Cardiac muscle cell (in vitro differentiated cells and primary cell): ENCODE measurements around the gene ASCC3. TPM values are rescaled to one million over a fixed set of nuclear protein-coding genes. Genes with fewer than 3 reads are reported as not detected.

Experiments
- DNase-seq, 2 donors: peaks; one replicate each; pipeline versions ENCODE4 v3.0.0 to v3.0.0-alpha.2; 2010 to 2017; ENCODE audit warnings: low read depth in 1 of 2, low spot score in 1 of 2
- H3K27ac ChIP-seq: fragments of 200-600 bp; sonication (generic); 2 replicates; pipeline ENCODE4 v1.5.1; 2016
- H3K27me3 ChIP-seq: fragments of 200-600 bp; sonication (generic); 2 replicates; pipeline ENCODE4 v1.6.0; 2016; ENCODE audit warnings: control low read depth
- H3K36me3 ChIP-seq: fragments of 200-600 bp; sonication (generic); 2 replicates; pipeline ENCODE4 v1.5.1; 2016; ENCODE audit warnings: control low read depth
- H3K4me1 ChIP-seq: fragments of 200-600 bp; sonication (generic); 2 replicates; pipeline ENCODE4 v1.8.1; 2017; ENCODE audit warnings: low read depth, mild to moderate bottlenecking, mixed run types
- H3K4me3 ChIP-seq: fragments of 200-600 bp; sonication (generic); 2 replicates; pipeline ENCODE4 v1.5.1; 2016; ENCODE audit warnings: mild to moderate bottlenecking
- H3K9me3 ChIP-seq: fragments of 200-600 bp; sonication (generic); 2 replicates; pipeline ENCODE4 v1.5.1; 2017; ENCODE audit warnings: low read depth, mild to moderate bottlenecking, control low read depth
- CTCF ChIP-seq: IDR thresholded peaks from 2 replicates; pipeline ENCODE4 v1.5.1; 2012; ENCODE audit warnings: low read depth, mild to moderate bottlenecking, low read length
- polyA plus RNA-seq: library from polyadenylated mRNA; unstranded; fragments of >200 nt; fragmentation: Nextera tagmentation; extraction: Ambion mirVana; gene quantifications from 2 replicates; pipeline ENCODE4 v1.2.1, GENCODE V29; 2016
- total RNA-seq: library from RNA; depleted of rRNA; stranded (reverse); fragments of >200 nt; gene quantifications from 2 replicates; pipeline ENCODE4 v1.2.3, GENCODE V29; 2016

The ASCC3 gene
- total and polyA plus RNA-seq, 2 experiments from 2014 or later = 29.3 to 33.7 TPM

GRCh38 chr6:100574836-100575235 lies 306.3 kb downstream of the ASCC3 start:
- Histone ChIP-seq H3K27me3 (no peaks in the 10 kb centered on the region), H3K27ac (no peak overlapping the region), H3K4me1 (no peaks in the 10 kb centered on the region), H3K9me3 (no peaks in the 10 kb centered on the region), H3K36me3 (no peaks in the 10 kb centered on the region), H3K4me3 (no peak overlapping the region)
- no peak for DNase-seq
- TF ChIP-seq CTCF = no peak

GRCh38 chr6:100573166-100573565 lies 308.0 kb downstream of the ASCC3 start:
- no peaks in the 10 kb centered on the region for H3K9me3 ChIP-seq
- H3K36me3 ChIP-seq = no peaks in the 10 kb centered on the region
- no peak overlapping the region for H3K27ac ChIP-seq
- no peaks in the 10 kb centered on the region for H3K27me3 ChIP-seq
- peak; percentile 8 to 61 for DNase-seq
- H3K4me1 ChIP-seq = no peaks in the 10 kb centered on the region
- no peak overlapping the region for H3K4me3 ChIP-seq
- TF ChIP-seq CTCF = peak; percentile 45

GRCh38 chr6:100568255-100568654 lies 312.9 kb downstream of the ASCC3 start:
- Histone ChIP-seq H3K4me1 (no peaks in the 10 kb centered on the region), H3K27ac (no peak overlapping the region), H3K4me3 (no peak overlapping the region), H3K36me3 (no peaks in the 10 kb centered on the region), H3K27me3 (no peaks in the 10 kb centered on the region), H3K9me3 (no peaks in the 10 kb centered on the region)
- TF ChIP-seq CTCF = no peak
- no peak for DNase-seq

GRCh38 chr6:100566563-100566962 lies 314.6 kb downstream of the ASCC3 start:
- no peak for DNase-seq
- Histone ChIP-seq H3K36me3 (no peaks in the 10 kb centered on the region), H3K9me3 (no peaks in the 10 kb centered on the region), H3K4me3 (no peak overlapping the region), H3K4me1 (no peaks in the 10 kb centered on the region), H3K27me3 (no peaks in the 10 kb centered on the region), H3K27ac (no peak overlapping the region)
- no peak for TF ChIP-seq CTCF

GRCh38 chr6:100565439-100566104 lies 315.6 kb downstream of the ASCC3 start:
- DNase-seq = no peak
- no peaks in the 10 kb centered on the region for H3K27me3 ChIP-seq
- no peak overlapping the region for H3K4me3 ChIP-seq
- no peak for TF ChIP-seq CTCF
- H3K9me3 ChIP-seq = no peaks in the 10 kb centered on the region
- H3K36me3 ChIP-seq = no peaks in the 10 kb centered on the region
- H3K27ac ChIP-seq = no peak overlapping the region
- H3K4me1 ChIP-seq = no peaks in the 10 kb centered on the region

GRCh38 chr6:100559859-100560258 lies 321.3 kb downstream of the ASCC3 start:
- no peak overlapping the region for H3K27ac ChIP-seq
- no peaks in the 10 kb centered on the region for H3K27me3 ChIP-seq
- DNase-seq = no peak
- H3K4me1 ChIP-seq = no peaks in the 10 kb centered on the region
- no peaks in the 10 kb centered on the region for H3K9me3 ChIP-seq
- H3K4me3 ChIP-seq = no peak overlapping the region
- no peaks in the 10 kb centered on the region for H3K36me3 ChIP-seq
- no peak for TF ChIP-seq CTCF
